Stimulated activated effector memory CD8-positive, alpha-beta T cell treated with anti-CD3 and anti-CD28 coated beads, Interleukin-12 subunit alpha, Interleukin-12 subunit beta, amount 100 ng/mL, for 72 hours (primary cell): ENCODE measurements around the gene TMEM263.
"Not testable (repeated sequence)": the region's sequence is repeated elsewhere in the genome, so short reads cannot be mapped to it uniquely, and the experiment has no call there.

ENCODE experiments used
- ATAC-seq: fragments of 150-1000 bp; cut with Tn5 transposase; 2 replicates; pipeline ENCODE4 v1.10.0; 2021
- DNase-seq, 2 donors: peaks; one replicate each; pipeline ENCODE4 v3.0.0; 2021 to 2022; ENCODE audit warnings: low spot score in 2 of 2
- H3K27ac Mint-ChIP-seq: one replicate; pipeline ENCODE4 v1.8.0; 2022; ENCODE audit warnings: mild to moderate bottlenecking, mixed read lengths
- H3K36me3 Mint-ChIP-seq: one replicate; pipeline ENCODE4 v1.8.0; 2022; ENCODE audit warnings: mild to moderate bottlenecking, mixed read lengths
- H3K4me1 Mint-ChIP-seq: one replicate; pipeline ENCODE4 v1.8.0; 2022; ENCODE audit warnings: mixed read lengths
- H3K4me3 Mint-ChIP-seq: one replicate; pipeline ENCODE4 v1.8.0; 2022; ENCODE audit warnings: mild to moderate bottlenecking, mixed read lengths
- H3K9me3 Mint-ChIP-seq: one replicate; pipeline ENCODE4 v1.8.0; 2022; ENCODE audit warnings: mixed read lengths

Gene TMEM263

DNA sequence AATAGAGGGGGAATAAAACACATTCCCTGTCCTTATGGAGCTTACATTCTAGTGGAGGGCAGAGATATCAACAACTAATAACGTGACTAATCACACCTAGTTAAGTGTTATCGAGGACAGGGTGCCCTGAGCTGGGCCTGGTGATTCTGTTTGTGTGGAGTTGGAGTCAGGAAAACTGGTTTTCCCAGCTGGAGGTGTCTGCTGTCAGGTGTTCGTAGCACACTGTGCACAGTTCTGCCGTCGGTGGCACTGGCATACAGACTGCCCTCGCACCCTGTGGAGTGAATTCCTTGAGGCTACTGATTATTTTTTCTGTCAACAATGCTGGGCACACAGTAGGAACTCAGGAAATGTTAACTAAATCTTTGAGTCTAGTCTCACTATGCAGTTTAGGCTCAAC lies 32.1 kb downstream of the TMEM263 start:
- H3K36me3 Mint-ChIP-seq, result peaks cover 24% of the 10 kb centered on the region
- peak overlapping the region; percentile 96 for H3K4me3 Mint-ChIP-seq
- DNase-seq (no peak), ATAC-seq (no peak)
- H3K27ac Mint-ChIP-seq, result no peak overlapping the region
- no peaks in the 10 kb centered on the region for H3K9me3 Mint-ChIP-seq
- peaks cover 46% of the 10 kb centered on the region for H3K4me1 Mint-ChIP-seq

DNA sequence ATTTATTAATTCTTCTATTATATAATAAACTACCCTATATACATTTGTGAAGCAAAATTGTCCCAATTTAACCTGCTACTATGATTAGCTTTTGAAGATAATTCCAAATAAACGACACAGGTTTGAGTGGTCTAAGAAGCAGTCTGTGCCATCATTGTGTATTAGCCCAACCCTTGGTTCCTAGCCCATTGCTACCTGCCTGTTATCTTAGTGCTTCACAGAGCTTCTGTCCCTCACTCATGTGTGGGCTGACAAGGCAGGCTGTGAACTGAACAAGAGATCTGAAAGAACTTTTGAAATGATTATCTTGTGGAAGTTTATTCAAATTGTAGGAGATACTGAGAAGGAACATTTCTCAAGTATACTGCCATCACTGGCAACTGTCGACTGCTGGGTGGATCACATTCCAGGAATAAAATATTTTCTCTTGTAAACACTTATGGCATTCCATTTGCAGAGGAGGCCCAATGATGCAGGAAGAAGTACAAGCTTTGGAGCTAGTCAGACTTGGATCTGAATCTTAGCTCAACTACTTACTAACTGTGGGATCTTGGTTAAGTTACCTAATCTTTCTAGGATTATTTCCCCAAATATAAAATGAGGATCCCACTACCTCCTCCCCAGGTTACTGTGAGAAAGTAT lies 39.0 kb downstream of the TMEM263 start:
- Mint-ChIP-seq H3K9me3 (no peaks in the 10 kb centered on the region), H3K36me3 (peaks cover 41% of the 10 kb centered on the region), H3K27ac (no peak overlapping the region), H3K4me1 (no peaks in the 10 kb centered on the region), H3K4me3 (no peak overlapping the region)
- ATAC-seq, result no peak
- no peak for DNase-seq

- peaks cover 55% of the 10 kb centered on the region for H3K36me3 Mint-ChIP-seq
- H3K9me3 Mint-ChIP-seq, DNase-seq, H3K4me3 Mint-ChIP-seq, ATAC-seq, H3K27ac Mint-ChIP-seq, H3K4me1 Mint-ChIP-seq: not testable (repeated sequence)
These were observed 40.4 kb downstream of the TMEM263 start for GRCh38 chr12:106996102-106996501.

DNA sequence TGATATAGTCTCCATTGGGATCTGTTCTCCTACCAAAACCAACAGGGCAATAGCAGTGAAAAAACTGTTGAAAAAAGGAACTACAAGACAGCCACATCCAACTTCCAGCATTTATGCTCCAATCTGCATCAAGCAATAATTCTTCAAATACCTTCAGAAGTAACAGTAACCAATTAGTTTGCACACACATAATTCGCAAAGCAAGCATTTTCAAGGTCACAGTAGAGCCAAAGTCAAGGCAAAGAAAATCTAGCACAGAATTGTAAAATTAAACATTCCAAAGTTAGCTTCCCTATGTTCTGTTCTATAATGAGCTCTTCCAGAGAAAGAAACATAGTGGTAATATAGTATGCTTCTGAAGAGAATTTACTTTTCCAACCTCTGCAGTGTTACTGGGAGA lies 42.2 kb downstream of the TMEM263 start:
- no peak overlapping the region for H3K4me3 Mint-ChIP-seq
- H3K36me3 Mint-ChIP-seq, result peaks cover 58% of the 10 kb centered on the region
- no peak for DNase-seq
- no peak overlapping the region for H3K27ac Mint-ChIP-seq
- H3K4me1 Mint-ChIP-seq, result no peaks in the 10 kb centered on the region
- no peak for ATAC-seq
- no peaks in the 10 kb centered on the region for H3K9me3 Mint-ChIP-seq

DNA sequence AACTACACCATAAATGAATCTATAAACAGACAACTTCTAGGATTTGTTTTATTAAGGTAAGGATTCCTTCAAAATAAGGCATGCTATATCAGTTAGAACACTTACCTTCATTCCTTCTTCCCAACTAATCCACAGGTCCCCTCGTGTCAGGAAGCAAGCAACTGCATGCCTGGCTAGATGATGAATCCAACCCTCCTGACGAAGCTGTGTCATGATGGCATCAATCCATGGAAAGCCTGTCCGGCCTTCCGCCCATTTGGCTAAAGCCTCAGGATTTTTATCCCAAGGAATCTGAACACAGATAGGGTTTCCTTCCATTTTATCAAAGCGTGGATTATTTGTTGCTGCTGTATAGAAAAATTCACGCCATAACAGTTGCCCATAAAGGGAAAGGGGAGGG lies 43.7 kb downstream of the TMEM263 start:
- Mint-ChIP-seq H3K4me3 (no peak overlapping the region), H3K27ac (no peak overlapping the region), H3K4me1 (no peaks in the 10 kb centered on the region), H3K36me3 (peaks cover 58% of the 10 kb centered on the region), H3K9me3 (no peaks in the 10 kb centered on the region)
- DNase-seq (no peak), ATAC-seq (no peak)

- not testable (repeated sequence) for H3K27ac Mint-ChIP-seq, DNase-seq, H3K4me1 Mint-ChIP-seq, H3K4me3 Mint-ChIP-seq, H3K9me3 Mint-ChIP-seq, ATAC-seq
- peaks cover 37% of the 10 kb centered on the region for H3K36me3 Mint-ChIP-seq
These were observed 47.0 kb downstream of the TMEM263 start for GRCh38 chr12:107002665-107003064.

DNA sequence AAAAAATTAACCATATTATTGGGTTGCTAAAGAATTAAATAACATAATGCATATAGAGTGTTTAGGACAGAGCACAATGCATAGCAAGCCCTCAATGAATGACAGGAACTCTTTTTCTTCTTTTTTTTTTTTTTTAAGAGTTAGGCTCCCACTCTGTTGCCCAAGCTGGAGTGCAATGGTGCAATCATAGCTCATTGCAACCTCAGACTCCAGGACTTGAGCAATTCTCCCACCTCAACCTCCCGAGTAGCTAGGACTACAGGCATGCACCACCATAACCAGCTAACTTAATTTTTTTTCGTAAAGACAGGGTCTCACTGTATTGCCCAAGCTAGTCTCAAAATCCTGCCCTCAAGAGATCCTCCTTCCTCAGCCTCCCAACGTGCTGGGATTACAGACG lies 51.7 kb downstream of the TMEM263 start:
- ATAC-seq (no peak), DNase-seq (no peak)
- no peak overlapping the region for H3K27ac Mint-ChIP-seq
- peaks cover 11% of the 10 kb centered on the region for H3K4me1 Mint-ChIP-seq
- no peak overlapping the region for H3K4me3 Mint-ChIP-seq
- no peaks in the 10 kb centered on the region for H3K9me3 Mint-ChIP-seq
- H3K36me3 Mint-ChIP-seq, result no peaks in the 10 kb centered on the region

- ATAC-seq (no peak), DNase-seq (no peak)
- Mint-ChIP-seq H3K4me3 (no peak overlapping the region), H3K4me1 (peaks cover 11% of the 10 kb centered on the region), H3K9me3 (no peaks in the 10 kb centered on the region), H3K27ac (no peak overlapping the region), H3K36me3 (no peaks in the 10 kb centered on the region)
These were observed 55.8 kb downstream of the TMEM263 start for GRCh38 chr12:107011519-107011918.

DNA sequence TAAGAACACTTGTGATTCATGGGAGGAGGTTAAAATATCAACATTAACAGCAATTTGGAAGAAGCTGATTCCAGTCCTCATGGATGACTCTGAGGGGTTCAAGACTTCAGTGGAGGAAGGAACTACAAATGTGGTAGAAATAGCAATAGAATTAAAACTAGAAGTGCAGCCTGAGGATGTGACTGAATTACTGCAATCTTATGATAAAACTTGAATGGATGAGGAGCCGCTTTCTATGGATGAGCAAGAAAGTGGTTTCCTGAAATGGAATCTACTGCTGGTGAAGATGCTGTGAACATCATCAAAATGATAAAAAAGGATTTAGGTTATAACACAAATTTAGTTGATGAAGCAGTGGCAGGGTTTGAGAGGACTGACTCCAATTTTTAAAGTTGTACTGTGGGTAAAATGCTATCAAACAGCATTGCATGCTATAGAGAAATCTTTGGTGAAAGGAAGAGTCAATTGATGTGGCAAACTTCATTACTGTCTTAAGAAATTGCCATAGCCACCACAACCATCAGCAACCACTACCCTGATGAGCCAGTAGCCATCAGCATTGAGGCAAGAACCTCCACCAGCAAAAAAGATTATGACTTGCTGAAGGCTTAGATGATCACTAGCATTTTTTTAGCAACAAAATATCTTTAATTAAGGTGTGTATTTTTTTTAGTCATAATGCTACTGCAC lies 57.2 kb downstream of the TMEM263 start:
- Mint-ChIP-seq H3K27ac (peak overlapping the region; percentile 2), H3K4me1 (peaks cover 11% of the 10 kb centered on the region), H3K36me3 (no peaks in the 10 kb centered on the region), H3K9me3 (no peaks in the 10 kb centered on the region), H3K4me3 (no peak overlapping the region)
- ATAC-seq (no peak), DNase-seq (no peak)

GRCh38 chr12:107014055-107014454 lies 58.3 kb downstream of the TMEM263 start:
- Mint-ChIP-seq H3K4me3 (no peak overlapping the region), H3K4me1 (peaks cover 5% of the 10 kb centered on the region), H3K9me3 (no peaks in the 10 kb centered on the region), H3K27ac (no peak overlapping the region), H3K36me3 (no peaks in the 10 kb centered on the region)
- ATAC-seq, result peak; percentile 66
- no peak for DNase-seq

DNA sequence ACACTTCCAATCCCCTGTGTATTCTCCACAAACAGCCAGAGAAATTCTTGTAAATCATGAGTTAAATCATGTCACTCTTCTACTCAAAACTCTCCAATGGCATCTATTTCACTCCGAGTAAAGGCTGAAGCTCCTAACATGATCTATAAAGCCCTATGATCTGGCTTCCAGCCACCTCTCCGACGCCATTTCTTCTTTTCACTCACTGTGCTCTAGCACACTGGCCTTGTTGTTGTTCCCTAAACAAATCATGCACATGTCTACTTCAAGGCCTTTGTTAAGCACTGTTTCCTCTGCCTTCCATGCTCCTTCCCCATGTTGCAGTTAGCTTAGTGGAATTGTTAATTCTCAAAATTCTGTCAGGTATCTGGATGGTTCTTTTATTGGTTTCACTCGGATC lies 61.3 kb downstream of the TMEM263 start:
- no peak overlapping the region for H3K27ac Mint-ChIP-seq
- H3K9me3 Mint-ChIP-seq, result no peaks in the 10 kb centered on the region
- peaks cover 13% of the 10 kb centered on the region for H3K36me3 Mint-ChIP-seq
- ATAC-seq (no peak), DNase-seq (no peak)
- no peak overlapping the region for H3K4me3 Mint-ChIP-seq
- H3K4me1 Mint-ChIP-seq, result no peaks in the 10 kb centered on the region

GRCh38 chr12:107019546-107019945 lies 63.8 kb downstream of the TMEM263 start:
- Mint-ChIP-seq H3K4me3 (no peak overlapping the region), H3K9me3 (no peaks in the 10 kb centered on the region), H3K27ac (no peak overlapping the region), H3K36me3 (peaks cover 13% of the 10 kb centered on the region), H3K4me1 (no peaks in the 10 kb centered on the region)
- DNase-seq (no peak), ATAC-seq (no peak)
